Stomach (tissue), 9 donors: ENCODE data around the gene SORCS2. TPM values are rescaled to one million over a fixed set of nuclear protein-coding genes. Genes with fewer than 3 reads are reported as not detected.

Experiments used
- DNase-seq, 2 donors: peaks; one replicate each; pipeline versions ENCODE4 v3.0.0 to v3.0.0-alpha.2; 2013 to 2019
- H3K27ac ChIP-seq, 5 donors: fragments of 200-600 bp in 4 of 5; sonication (generic) in 4 of 5; one replicate each; pipeline ENCODE4 v1.5.1; 2013 to 2019; ENCODE audit warnings: mild to moderate bottlenecking in 1 of 5, moderate library complexity in 1 of 5
- H3K27me3 ChIP-seq, 3 donors: fragments of 200-600 bp; sonication (generic); one replicate each; pipeline ENCODE4 v1.5.1; 2017 to 2019; ENCODE audit warnings: mixed run types in 1 of 3
- H3K36me3 ChIP-seq, 4 donors: fragments of 200-600 bp; sonication (generic); 1 replicate in 3 of 4; 2 replicates in 1 of 4; pipeline ENCODE4 v1.5.1; 2016 to 2019
- H3K4me1 ChIP-seq, 4 donors: fragments of 200-600 bp; sonication (generic); one replicate each; pipeline ENCODE4 v1.5.1; 2016 to 2019
- H3K4me3 ChIP-seq, 4 donors: fragments of 200-600 bp; sonication (generic) in 3 of 4; one replicate each; pipeline ENCODE4 v1.5.1; 2016 to 2019; ENCODE audit warnings: mild to moderate bottlenecking in 1 of 4
- H3K9me3 ChIP-seq, 4 donors: fragments of 200-600 bp; sonication (generic); one replicate each; pipeline ENCODE4 v1.5.1; 2016 to 2019
- EP300 ChIP-seq: sonication (generic); formaldehyde crosslinking; IDR thresholded peaks from one replicate; pipeline ENCODE4 v1.6.1; 2017; ENCODE audit warnings: antibody characterized with exemption
- POLR2A ChIP-seq, 4 donors: fragments of 450-650 bp; IDR thresholded peaks; one replicate each; pipeline ENCODE4 v1.6.1; 2016; ENCODE audit warnings: antibody characterized with exemption in 4 of 4, control low read depth in 2 of 4, mild to moderate bottlenecking in 1 of 4, moderate library complexity in 1 of 4
- POLR2AphosphoS5 ChIP-seq, 3 donors: sonication (generic); formaldehyde crosslinking; IDR thresholded peaks; one replicate each; pipeline ENCODE4 v1.6.1; 2016; ENCODE audit warnings: antibody characterized with exemption in 3 of 3
- WGBS, 5 donors: extraction: QIAGEN DNeasy Blood & Tissue Kit in 3 of 5; methylation state at CpG; one replicate each; pipeline versions ENCODE4 v1.1.5 to v1.1.7; 2013 to 2018; 5-methylcytosine and 5-hydroxymethylcytosine counted together
- intact Hi-C: fragments of 100-400 bp; cut with DNase I; formaldehyde crosslinking; loops from one replicate; pipeline ENCODE4 v1.15.1; 2023; ENCODE audit warnings: low total_unique reads
- polyA plus RNA-seq, 3 donors: library from polyadenylated mRNA; stranded (reverse); fragments of 200-250 nt; gene quantifications; one replicate each; pipeline ENCODE4 v1.2.3, GENCODE V29; 2013
- total RNA-seq, 5 donors: library from RNA; depleted of rRNA; stranded (reverse); fragments of >200 nt; gene quantifications; one replicate each; pipeline versions ENCODE4 v1.1.0 to v1.2.3, GENCODE V29; 2014 to 2016
- TF ChIP-seq, protein P1 (sequence below), 7 experiments: fragments of 450-650 bp in 4 of 7; fragments of 200-600 bp in 3 of 7; sonication (generic) in 3 of 7; IDR thresholded peaks; one replicate each; pipeline ENCODE4 v1.5.1; 2016 to 2019; ENCODE audit warnings: antibody characterized with exemption in 7 of 7, control low read depth in 2 of 7, mild to moderate bottlenecking in 1 of 7
- donor health status: healthy with polysubstance abuse.
- donor health status: Bipolar disorder and iron deficiency.
- donor health status: healthy.

SORCS2 gene
- total and polyA plus RNA-seq, 8 donors = under 0.01 to 13.0 (median 0.50) TPM; not detected in 1

GRCh38 chr4:7705593-7705992, 513.3 kb downstream of the SORCS2 start:
- TF ChIP-seq POLR2A (IDR thresholded peaks at IDR 0.05) (no peak), POLR2AphosphoS5 (IDR thresholded peaks at IDR 0.05) (no peak), EP300 (no peak)
- TF ChIP-seq, protein P1, sequence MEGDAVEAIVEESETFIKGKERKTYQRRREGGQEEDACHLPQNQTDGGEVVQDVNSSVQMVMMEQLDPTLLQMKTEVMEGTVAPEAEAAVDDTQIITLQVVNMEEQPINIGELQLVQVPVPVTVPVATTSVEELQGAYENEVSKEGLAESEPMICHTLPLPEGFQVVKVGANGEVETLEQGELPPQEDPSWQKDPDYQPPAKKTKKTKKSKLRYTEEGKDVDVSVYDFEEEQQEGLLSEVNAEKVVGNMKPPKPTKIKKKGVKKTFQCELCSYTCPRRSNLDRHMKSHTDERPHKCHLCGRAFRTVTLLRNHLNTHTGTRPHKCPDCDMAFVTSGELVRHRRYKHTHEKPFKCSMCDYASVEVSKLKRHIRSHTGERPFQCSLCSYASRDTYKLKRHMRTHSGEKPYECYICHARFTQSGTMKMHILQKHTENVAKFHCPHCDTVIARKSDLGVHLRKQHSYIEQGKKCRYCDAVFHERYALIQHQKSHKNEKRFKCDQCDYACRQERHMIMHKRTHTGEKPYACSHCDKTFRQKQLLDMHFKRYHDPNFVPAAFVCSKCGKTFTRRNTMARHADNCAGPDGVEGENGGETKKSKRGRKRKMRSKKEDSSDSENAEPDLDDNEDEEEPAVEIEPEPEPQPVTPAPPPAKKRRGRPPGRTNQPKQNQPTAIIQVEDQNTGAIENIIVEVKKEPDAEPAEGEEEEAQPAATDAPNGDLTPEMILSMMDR (IDR thresholded peaks at IDR 0.05) = no peak

DNA sequence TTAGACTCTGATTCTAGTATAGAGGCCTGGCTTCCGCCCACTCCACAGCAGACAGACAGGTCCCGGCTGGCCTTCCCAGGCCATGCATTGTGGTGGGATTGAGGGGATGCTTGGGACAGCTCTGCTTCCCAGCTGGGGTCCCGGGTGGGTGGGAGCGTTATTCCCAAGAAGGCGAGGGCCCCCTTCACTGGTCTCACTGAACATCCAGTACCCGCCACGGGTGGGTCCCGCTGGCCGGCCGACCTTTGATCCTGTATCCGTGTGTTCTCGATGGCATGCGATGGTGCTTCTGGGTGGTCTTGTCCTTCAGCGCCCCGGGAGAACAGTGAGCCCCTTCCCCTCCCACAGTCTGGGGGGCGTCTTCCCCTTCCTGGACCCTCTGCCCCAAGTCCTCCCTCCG, 515.9 kb downstream of the SORCS2 start:
- no peaks in the 10 kb centered on the region for H3K36me3 ChIP-seq
- no peaks in the 10 kb centered on the region for H3K4me1 ChIP-seq
- H3K27me3 ChIP-seq = no peaks in the 10 kb centered on the region
- H3K27ac ChIP-seq = no peak overlapping the region
- intact Hi-C loops = no loop called here
- no peak for DNase-seq
- no peak for TF ChIP-seq EP300
- no peak for TF ChIP-seq POLR2A (IDR thresholded peaks at IDR 0.05)
- TF ChIP-seq, protein P1 (IDR thresholded peaks at IDR 0.05) = no peak
- TF ChIP-seq POLR2AphosphoS5 (IDR thresholded peaks at IDR 0.05) = no peak
- no peaks in the 10 kb centered on the region for H3K9me3 ChIP-seq
- WGBS, 5 donors = 67 to 78% (median 73%) methylated on average over 11 to 17 of the region's 17 CpGs
- H3K4me3 ChIP-seq = no peak overlapping the region

More at GRCh38 chr4:7705593-7705992, 513.3 kb downstream of the SORCS2 start:
- Histone ChIP-seq H3K27ac (no peak overlapping the region), H3K4me3 (no peak overlapping the region), H3K27me3 (peaks cover 0 to 15% (median 3%) of the 10 kb centered on the region in 3 donors), H3K4me1 (no peaks in the 10 kb centered on the region), H3K9me3 (no peaks in the 10 kb centered on the region), H3K36me3 (no peaks in the 10 kb centered on the region)
- 19 to 35% (median 32%) methylated on average over 5 to 7 of the region's 7 CpGs for WGBS, 5 donors
- no peak for DNase-seq
- intact Hi-C loops = no loop called here

- no peak for TF ChIP-seq POLR2A (IDR thresholded peaks at IDR 0.05)
- TF ChIP-seq, protein P1 (IDR thresholded peaks at IDR 0.05) = no peak
- TF ChIP-seq EP300 = no peak
- no peak for TF ChIP-seq POLR2AphosphoS5 (IDR thresholded peaks at IDR 0.05)
- Histone ChIP-seq H3K27ac (no peak overlapping the region), H3K27me3 (no peaks in the 10 kb centered on the region), H3K9me3 (peaks cover 0 to 2% (median under 1%) of the 10 kb centered on the region in 4 donors), H3K36me3 (peaks cover 0 to 3% (median 0%) of the 10 kb centered on the region in 4 donors), H3K4me1 (no peaks in the 10 kb centered on the region), H3K4me3 (no peak overlapping the region)
- WGBS, 5 donors = 40 to 53% (median 51%) methylated on average over 13 to 15 of the region's 15 CpGs
- no peak for DNase-seq
- intact Hi-C loops = no loop called here
Observed at GRCh38 chr4:7708981-7709380, 516.6 kb downstream of the SORCS2 start.

GRCh38 chr4:7709431-7709830, 517.1 kb downstream of the SORCS2 start:
- Histone ChIP-seq H3K4me3 (no peak overlapping the region), H3K27ac (no peak overlapping the region), H3K27me3 (no peaks in the 10 kb centered on the region), H3K4me1 (no peaks in the 10 kb centered on the region), H3K9me3 (peaks cover 0 to 7% (median 3%) of the 10 kb centered on the region in 4 donors), H3K36me3 (peaks cover 0 to 5% (median 0%) of the 10 kb centered on the region in 4 donors)
- intact Hi-C loops = no loop called here
- no peak for DNase-seq
- WGBS, 5 donors = 81 to 91% (median 86%) methylated on average over 6 of the region's 6 CpGs
- TF ChIP-seq POLR2AphosphoS5 (IDR thresholded peaks at IDR 0.05) (no peak), EP300 (no peak), POLR2A (IDR thresholded peaks at IDR 0.05) (no peak)
- TF ChIP-seq, protein P1 (IDR thresholded peaks at IDR 0.05) = no peak
